Brain microvascular endothelial cell (primary cell): ENCODE data around the gene DDIT4.
A peak's percentile ranks its signal among the peaks of the same experiment; 100 is the strongest.
"Not testable (repeated sequence)": the region's sequence is repeated elsewhere in the genome, so short reads cannot be mapped to it uniquely, and the experiment has no call there.

Experiments
- DNase-seq: peaks from one replicate; pipeline ENCODE4 v3.0.0-alpha.2; 2020
- H3K27ac ChIP-seq: fragments of 250-450 bp; sonication (Bioruptor Pico); 2 replicates; pipeline ENCODE4 v1.5.1; 2020; ENCODE audit warnings: mild to moderate bottlenecking, moderate library complexity
- H3K27me3 ChIP-seq: fragments of 250-450 bp; sonication (Bioruptor Pico); replicated peaks from 2 replicates; pipeline ENCODE4 v1.5.1; 2020; ENCODE audit warnings: mild to moderate bottlenecking
- H3K36me3 ChIP-seq: fragments of 250-450 bp; sonication (Bioruptor Pico); replicated peaks from 2 replicates; pipeline ENCODE4 v1.5.1; 2020; ENCODE audit warnings: mild to moderate bottlenecking
- H3K4me3 ChIP-seq: 2 replicates; pipeline ENCODE4 v1.5.1; 2011; ENCODE audit warnings: low read depth, mild to moderate bottlenecking, control low read depth, low read length, moderate library complexity
- CTCF ChIP-seq: IDR thresholded peaks from 2 replicates; pipeline ENCODE4 v1.5.1; 2011; ENCODE audit warnings: low read depth, mild to moderate bottlenecking, moderate library complexity, low read length, control low read depth, inconsistent platforms; ENCODE audit errors: missing control alignments
- in situ Hi-C: cut with HindIII; loops from 2 replicates; pipeline ENCODE4 v1.10.0; 2017; ENCODE audit warnings: low sequenced_read_pairs, low pct_ligation_motif_present

Gene DDIT4

GRCh38 chr10:72283131-72283530 is 9.4 kb downstream of the DDIT4 start:
- no peak for TF ChIP-seq CTCF
- no peaks in the 10 kb centered on the region for H3K36me3 ChIP-seq
- H3K4me3 ChIP-seq: no peak overlapping the region
- H3K27me3 ChIP-seq: no peaks in the 10 kb centered on the region
- in situ Hi-C loops: no loop called here
- no peak for DNase-seq
- H3K27ac ChIP-seq: no peak overlapping the region

- H3K27me3 ChIP-seq: no peaks in the 10 kb centered on the region
- H3K27ac ChIP-seq: no peak overlapping the region
- in situ Hi-C loops: no loop called here
- DNase-seq: no peak
- no peak for TF ChIP-seq CTCF
- no peak overlapping the region for H3K4me3 ChIP-seq
- H3K36me3 ChIP-seq: no peaks in the 10 kb centered on the region
Observed at GRCh38 chr10:72285972-72286521, 12.3 kb downstream of the DDIT4 start.

DNA sequence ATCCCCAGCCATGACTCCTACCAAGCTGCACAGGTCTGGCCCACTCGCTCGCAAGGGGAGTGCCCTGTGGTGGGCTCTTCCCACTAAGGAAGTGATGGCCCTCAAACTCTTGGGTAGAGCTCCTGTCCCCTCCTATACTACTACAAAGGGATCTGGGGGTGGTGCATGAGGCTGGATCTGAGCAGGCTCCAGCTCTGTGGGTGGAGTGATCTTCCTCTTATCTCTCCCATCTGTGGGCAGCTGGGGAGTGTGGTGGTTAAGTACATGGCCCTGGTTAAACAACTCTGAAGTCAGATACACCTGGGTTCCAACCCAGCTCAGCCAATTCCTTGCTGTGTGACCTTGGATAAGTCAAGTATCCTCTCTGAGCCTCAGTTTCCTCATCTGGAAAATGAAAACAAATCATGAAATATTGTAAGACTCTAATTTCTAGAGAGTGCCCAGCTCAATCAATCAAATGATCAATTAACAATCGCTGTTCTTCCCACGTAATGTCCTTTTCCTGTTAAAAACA is 17.4 kb downstream of the DDIT4 start:
- in situ Hi-C loops: no loop called here
- no peak overlapping the region for H3K27ac ChIP-seq

DNA sequence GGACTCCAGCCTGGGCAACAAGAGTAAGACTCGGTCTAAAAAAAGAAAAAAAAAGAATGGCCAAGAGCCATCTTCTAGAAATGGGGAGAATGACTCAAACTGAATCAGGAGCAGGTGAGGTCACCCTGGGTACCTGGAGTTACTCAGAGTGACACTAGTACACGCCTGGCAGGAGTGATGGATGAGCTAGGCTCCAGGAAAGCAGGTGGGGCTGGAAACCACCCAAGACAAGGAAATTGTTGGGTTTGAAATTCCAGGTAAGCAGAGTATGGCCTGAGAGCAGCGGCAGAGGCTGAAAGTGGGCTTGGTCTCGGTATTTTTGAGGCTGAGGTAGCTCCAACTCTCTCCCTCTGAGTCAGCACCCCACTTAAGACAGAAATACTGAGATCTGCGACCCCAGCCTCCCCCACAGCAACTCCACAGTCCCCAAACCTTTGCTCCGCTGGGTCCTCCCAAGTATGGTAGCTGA is 18.5 kb downstream of the DDIT4 start:
- Histone ChIP-seq H3K27ac (no peak overlapping the region), H3K4me3 (no peak overlapping the region), H3K27me3 (no peaks in the 10 kb centered on the region), H3K36me3 (no peaks in the 10 kb centered on the region)
- DNase-seq: no peak
- TF ChIP-seq CTCF: no peak
- in situ Hi-C loops: no loop called here

More for the DNA sequence above, 17.4 kb downstream of the DDIT4 start:
- DNase-seq: no peak
- TF ChIP-seq CTCF: no peak
- H3K4me3 ChIP-seq: no peak overlapping the region
- H3K36me3 ChIP-seq: no peaks in the 10 kb centered on the region
- no peaks in the 10 kb centered on the region for H3K27me3 ChIP-seq

- Histone ChIP-seq H3K27me3 (no peaks in the 10 kb centered on the region), H3K36me3 (no peaks in the 10 kb centered on the region), H3K27ac (peak overlapping the region; percentile 29), H3K4me3 (no peak overlapping the region)
- DNase-seq: no peak
- no peak for TF ChIP-seq CTCF
- in situ Hi-C loops: no loop called here
Observed at GRCh38 chr10:72295330-72295910, 21.7 kb downstream of the DDIT4 start.

- H3K36me3 ChIP-seq, DNase-seq, H3K27me3 ChIP-seq, in situ Hi-C loops, H3K4me3 ChIP-seq: not testable (repeated sequence)
- H3K27ac ChIP-seq: peak overlapping the region; percentile 99
Observed at GRCh38 chr10:72296829-72297280, 23.1 kb downstream of the DDIT4 start.
